ENCODE results near the gene PSD2. TPM values are rescaled to one million over a fixed set of nuclear protein-coding genes. Genes with fewer than 3 reads are reported as not detected.

PSD2 gene
- total and polyA plus RNA-seq, 2 donors from 2014 or later, result 0.09 to 0.13 TPM

DNA sequence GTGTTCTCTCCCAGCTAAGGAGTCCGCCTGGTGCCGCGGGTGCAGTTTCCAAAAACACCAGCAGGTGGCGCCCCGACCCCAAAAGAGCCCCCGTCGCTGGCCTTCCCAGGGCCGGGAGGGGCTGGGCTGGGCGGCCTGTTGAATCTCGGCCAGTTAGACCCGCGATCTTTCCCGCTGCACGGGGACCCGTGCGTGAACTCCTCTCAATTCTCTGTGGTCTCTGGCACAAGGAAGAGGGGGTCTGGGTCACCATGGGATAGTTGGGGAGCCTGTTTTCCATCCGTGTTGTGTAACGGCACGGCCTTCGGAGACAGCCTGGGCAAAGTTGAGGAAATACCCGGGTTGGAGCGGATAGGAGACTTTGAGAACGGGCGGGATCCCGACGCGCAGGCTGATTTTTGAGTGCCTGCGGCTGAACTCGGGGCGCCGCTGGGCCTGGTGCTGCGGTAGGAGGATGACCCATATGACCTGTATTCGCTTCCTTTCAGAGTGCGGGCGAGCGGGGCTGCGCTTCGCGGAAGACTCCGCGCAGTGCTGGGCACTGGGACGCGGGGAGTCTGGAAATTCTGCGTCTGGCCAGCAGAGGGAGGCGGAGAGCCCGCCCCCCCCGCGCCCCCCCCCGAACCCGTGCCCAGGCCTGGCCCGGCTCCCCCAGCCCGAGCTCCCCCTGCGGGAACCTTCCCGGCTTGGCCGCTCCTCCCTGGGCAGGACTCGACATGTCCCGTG is 7.9 kb upstream of the PSD2 start:
- Histone ChIP-seq H3K9ac (ENCODE audit: low read length in 3 of 3) (peak overlapping the region; percentile 11 to 82 (median 36)), H3K4me1 (ENCODE audit: control insufficient read depth in 2 of 3, insufficient read depth in 2 of 3, low read depth in 1 of 3, low read length in 3 of 3) (peaks cover 0 to 2% (median 0%) of the 10 kb centered on the region in 3 donors), H3K27me3 (ENCODE audit: control insufficient read depth, insufficient read depth, low read length) (no peaks in the 10 kb centered on the region), H3K36me3 (ENCODE audit: control insufficient read depth in 2 of 3, insufficient read depth in 3 of 3, low read length in 3 of 3) (no peaks in the 10 kb centered on the region), H3K4me3 (ENCODE audit: low read length in 3 of 3) (peak overlapping the region; percentile 63 to 80 (median 70)), H3K9me3 (ENCODE audit: control insufficient read depth in 2 of 3, insufficient read depth in 1 of 3, low read length in 3 of 3) (no peaks in the 10 kb centered on the region), H3K27ac (ENCODE audit: low read depth in 2 of 2, low read length in 2 of 2) (no peak overlapping the region)
- no peak for FAIRE-seq
- TF ChIP-seq CTCF (IDR thresholded peaks at IDR 0.05; ENCODE audit: borderline replicate concordance, extremely low read depth, insufficient read depth), result peak; percentile 98
- peak; percentile 92 to 94 (median 93) for DNase-seq
- intact Hi-C loops (cut with DNase I), result loop anchor here (5.0 kb wide), 1 partner anchor 180 kb away; no protein-coding TSS in a partner anchor

DNA sequence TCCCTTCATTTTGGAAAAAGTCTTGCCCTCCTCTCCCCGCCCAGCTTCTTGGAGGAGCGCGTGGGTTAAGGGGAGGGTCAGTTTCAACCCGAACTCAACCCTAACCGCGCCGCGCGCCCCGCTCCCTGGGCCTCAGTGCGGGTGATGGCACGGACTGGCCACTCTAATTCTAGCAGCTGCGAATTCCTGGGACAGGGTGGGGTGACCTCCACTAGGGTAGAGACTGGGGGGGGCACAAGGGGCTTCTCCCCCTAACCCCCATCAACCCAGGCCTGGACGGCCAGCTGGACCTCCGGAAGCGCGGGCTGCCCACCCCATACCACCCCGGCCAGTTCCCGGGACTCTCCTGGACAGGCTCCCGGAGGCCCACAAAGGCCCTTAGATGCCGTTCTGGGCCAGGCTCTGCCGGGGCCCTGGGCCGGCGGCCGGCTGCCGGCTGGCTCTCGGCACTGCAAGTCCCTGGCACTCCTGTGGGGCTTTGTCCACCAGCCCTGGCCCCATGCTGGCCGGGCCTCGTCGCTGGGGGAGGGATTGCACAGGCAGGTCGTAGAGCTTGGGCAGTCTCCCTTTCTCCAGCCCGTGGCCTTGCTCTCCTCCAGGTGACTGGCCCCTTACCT is 7.2 kb upstream of the PSD2 start:
- no peak overlapping the region for H3K9ac ChIP-seq (ENCODE audit: low read length in 3 of 3)
- H3K27ac ChIP-seq (ENCODE audit: low read depth in 2 of 2, low read length in 2 of 2), result no peak overlapping the region
- no peaks in the 10 kb centered on the region for H3K9me3 ChIP-seq (ENCODE audit: control insufficient read depth in 2 of 3, insufficient read depth in 1 of 3, low read length in 3 of 3)
- peaks cover 0 to 2% (median 0%) of the 10 kb centered on the region in 3 donors for H3K4me1 ChIP-seq (ENCODE audit: control insufficient read depth in 2 of 3, insufficient read depth in 2 of 3, low read depth in 1 of 3, low read length in 3 of 3)
- peak overlapping the region in 2 of 3 donors; percentile 10 to 43 for H3K4me3 ChIP-seq (ENCODE audit: low read length in 3 of 3)
- peak in 1 of 5 donors; percentile 67 for DNase-seq
- no peaks in the 10 kb centered on the region for H3K36me3 ChIP-seq (ENCODE audit: control insufficient read depth in 2 of 3, insufficient read depth in 3 of 3, low read length in 3 of 3)
- intact Hi-C loops (cut with DNase I), result loop anchor here (5.0 kb wide), 1 partner anchor 179 kb away; no protein-coding TSS in a partner anchor
- no peak for FAIRE-seq
- H3K27me3 ChIP-seq (ENCODE audit: control insufficient read depth, insufficient read depth, low read length), result no peaks in the 10 kb centered on the region
- no peak for TF ChIP-seq CTCF (IDR thresholded peaks at IDR 0.05; ENCODE audit: borderline replicate concordance, extremely low read depth, insufficient read depth)

DNA sequence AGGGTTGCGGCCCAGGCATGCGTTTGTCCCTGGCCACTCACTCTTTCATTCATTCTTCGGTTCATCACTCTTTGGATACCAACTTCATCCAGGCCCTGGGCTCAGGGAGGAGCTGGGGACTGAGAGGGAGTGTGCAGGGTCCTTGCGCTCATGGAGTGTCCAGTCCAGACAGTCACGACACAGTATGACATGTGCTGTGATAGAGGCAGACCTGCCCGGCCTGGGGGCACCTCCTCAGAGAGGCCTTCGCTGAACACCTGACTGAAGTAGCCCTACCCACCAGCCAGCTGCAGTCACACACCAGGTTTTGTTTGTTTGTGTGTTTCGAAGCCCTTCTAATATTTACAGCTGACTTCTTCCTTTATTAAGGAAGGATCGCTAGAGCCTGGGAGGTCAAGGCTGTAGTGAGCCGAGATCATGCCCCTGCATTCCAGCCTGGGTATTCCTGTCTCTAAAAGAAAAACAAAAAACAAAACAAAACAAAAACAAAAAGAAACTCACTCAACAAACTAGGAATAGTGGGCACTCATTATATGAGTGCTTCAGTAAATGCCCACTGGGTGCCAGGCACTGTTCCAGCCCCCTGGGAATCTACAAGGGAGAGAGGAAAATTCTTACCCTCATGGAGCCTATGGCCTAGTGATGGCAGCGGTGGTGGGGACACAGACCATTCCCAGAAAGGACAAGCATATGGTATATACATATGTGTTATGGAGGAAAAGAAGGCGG is 6.3 kb upstream of the PSD2 start:
- intact Hi-C loops (cut with DNase I), result loop anchor here (5.0 kb wide), 1 partner anchor 178 kb away; no protein-coding TSS in a partner anchor
- H3K27me3 ChIP-seq (ENCODE audit: control insufficient read depth, insufficient read depth, low read length), result peaks cover 3% of the 10 kb centered on the region
- no peak overlapping the region for H3K9ac ChIP-seq (ENCODE audit: low read length in 3 of 3)
- H3K27ac ChIP-seq (ENCODE audit: low read depth in 2 of 2, low read length in 2 of 2), result no peak overlapping the region
- no peak for TF ChIP-seq CTCF (IDR thresholded peaks at IDR 0.05; ENCODE audit: borderline replicate concordance, extremely low read depth, insufficient read depth)
- no peaks in the 10 kb centered on the region for H3K36me3 ChIP-seq (ENCODE audit: control insufficient read depth in 2 of 3, insufficient read depth in 3 of 3, low read length in 3 of 3)
- H3K4me1 ChIP-seq (ENCODE audit: control insufficient read depth in 2 of 3, insufficient read depth in 2 of 3, low read depth in 1 of 3, low read length in 3 of 3), result peaks cover 0 to 2% (median 0%) of the 10 kb centered on the region in 3 donors
- H3K4me3 ChIP-seq (ENCODE audit: low read length in 3 of 3), result no peak overlapping the region
- DNase-seq (no peak), FAIRE-seq (no peak)
- no peaks in the 10 kb centered on the region for H3K9me3 ChIP-seq (ENCODE audit: control insufficient read depth in 2 of 3, insufficient read depth in 1 of 3, low read length in 3 of 3)

All from kidney (tissue), 14 donors.